Endothelial cell of umbilical vein (primary cell): ENCODE results near the gene REG3G. TPM values are rescaled to one million over a fixed set of nuclear protein-coding genes. Genes with fewer than 3 reads are reported as not detected.

Experiments used
- BruUV-seq: library from RNA; stranded (reverse); fragments of 400-500 nt; replicated peaks from 2 replicates; lab custom pipeline; 2021; lab: Mats Ljungman, UMichigan
- CTCF ChIA-PET: fragments of 300-600, 350-600 bp; sonication (Branson Sonifier 250); formaldehyde crosslinking; loops from one replicate; lab custom pipeline; 2021; ENCODE audit warnings: antibody characterized with exemption, inconsistent platforms; lab: Charles Lee
- POLR2A ChIA-PET: fragments of 300-600, 350-600 bp; sonication (Branson Sonifier 250); formaldehyde crosslinking; loops from one replicate; lab custom pipeline; 2021; ENCODE audit warnings: antibody characterized with exemption, inconsistent platforms; lab: Charles Lee
- DNase-seq: peaks from one replicate; pipeline ENCODE4 v3.0.0-alpha.2; 2011; ENCODE audit warnings: low read depth, low spot score
- FAIRE-seq: peaks from 2 replicates; lab custom pipeline; 2011; peaks lifted over from hg19 to GRCh38; lab: Jason Lieb, UNC
- H2AFZ ChIP-seq: 2 replicates; pipeline ENCODE4 v1.6.0; 2012; ENCODE audit warnings: low read depth, low read length, control low read depth, inconsistent platforms
- H3K27ac ChIP-seq: 2 replicates; pipeline ENCODE4 v1.5.1; 2011; ENCODE audit warnings: low read depth, mild to moderate bottlenecking, control low read depth, low read length, moderate library complexity; ENCODE audit not compliant: insufficient read depth
- H3K27me3 ChIP-seq, 2 experiments: 2 replicates each; pipeline versions ENCODE4 v1.6.0 to v1.6.1; 2011; ENCODE audit warnings: low read length in 2 of 2, mixed read lengths in 1 of 2; ENCODE audit not compliant: control insufficient read depth in 2 of 2, insufficient read depth in 2 of 2
- H3K36me3 ChIP-seq, 2 experiments: 2 replicates in 1 of 2; 3 replicates in 1 of 2; pipeline ENCODE4 v1.5.1; 2011; ENCODE audit warnings: low read length in 2 of 2, mild to moderate bottlenecking in 1 of 2, moderate library complexity in 1 of 2; ENCODE audit not compliant: control insufficient read depth in 2 of 2, insufficient read depth in 2 of 2; ENCODE audit errors: extremely low read depth in 1 of 2
- H3K4me1 ChIP-seq: 3 replicates; pipeline ENCODE4 v1.5.1; 2011; ENCODE audit warnings: mild to moderate bottlenecking, low read length; ENCODE audit not compliant: control insufficient read depth, insufficient read depth; ENCODE audit errors: extremely low read depth
- H3K4me2 ChIP-seq: 2 replicates; pipeline ENCODE4 v1.6.1; 2011; ENCODE audit warnings: low read length, control low read depth, mixed read lengths; ENCODE audit not compliant: insufficient read depth
- H3K4me3 ChIP-seq, 3 experiments: fragments of 200-600 bp in 1 of 3; sonication (generic), shearing (Covaris generic) in 1 of 3; replicated peaks in 1 of 3; 2 replicates each; pipeline ENCODE4 v1.5.1; 2011 to 2016; ENCODE audit warnings: control low read depth in 3 of 3, low read length in 3 of 3, mild to moderate bottlenecking in 2 of 3, inconsistent platforms in 1 of 3, low read depth in 1 of 3, moderate library complexity in 1 of 3; ENCODE audit not compliant: insufficient read depth in 1 of 3
- H3K79me2 ChIP-seq: 2 replicates; pipeline ENCODE4 v1.6.0; 2012; ENCODE audit warnings: low read length, inconsistent platforms; ENCODE audit not compliant: control insufficient read depth, insufficient read depth
- H3K9ac ChIP-seq: replicated peaks from 2 replicates; pipeline ENCODE3; 2011; ENCODE audit warnings: low read length, control low read depth; ENCODE audit not compliant: insufficient read depth; ENCODE audit errors: extremely low read depth
- H3K9me1 ChIP-seq: replicated peaks from 3 replicates; pipeline ENCODE4 v1.6.0; 2011; ENCODE audit warnings: mild to moderate bottlenecking, low read length; ENCODE audit not compliant: control insufficient read depth, insufficient read depth; ENCODE audit errors: extremely low read depth
- H3K9me3 ChIP-seq: replicated peaks from 2 replicates; pipeline ENCODE4 v1.5.1; 2012; ENCODE audit warnings: low read length, inconsistent platforms; ENCODE audit not compliant: control insufficient read depth, insufficient read depth
- H4K20me1 ChIP-seq: replicated peaks from 2 replicates; pipeline ENCODE3; 2011; ENCODE audit warnings: mild to moderate bottlenecking, low read length; ENCODE audit not compliant: control insufficient read depth, insufficient read depth; ENCODE audit errors: extremely low read depth
- EZH2 ChIP-seq: IDR thresholded peaks from 2 replicates; pipeline ENCODE4 v1.6.1; 2012; ENCODE audit warnings: borderline replicate concordance, low read depth, mild to moderate bottlenecking, moderate library complexity, low read length, inconsistent platforms; ENCODE audit not compliant: severe bottlenecking
- FOS ChIP-seq: IDR thresholded peaks from 2 replicates; pipeline ENCODE4 v1.6.1; 2011; ENCODE audit warnings: mild to moderate bottlenecking, low read length, moderate library complexity, borderline replicate concordance; ENCODE audit not compliant: insufficient read depth
- GATA2 ChIP-seq: IDR thresholded peaks from 2 replicates; pipeline ENCODE4 v1.7.0; 2011; ENCODE audit warnings: low read depth, mild to moderate bottlenecking, moderate library complexity, mixed read lengths, low read length; ENCODE audit not compliant: insufficient read length, insufficient read depth
- JUN ChIP-seq: IDR thresholded peaks from 2 replicates; pipeline ENCODE4 v1.6.1; 2011; ENCODE audit warnings: borderline replicate concordance, low read depth; ENCODE audit not compliant: insufficient read length, insufficient read depth
- MYC ChIP-seq: IDR thresholded peaks from one replicate; pipeline ENCODE4 v1.6.1; 2011; ENCODE audit warnings: mild to moderate bottlenecking, low read depth, low read length
- POLR2A ChIP-seq: IDR thresholded peaks from 2 replicates; pipeline ENCODE4 v1.6.1; 2012; ENCODE audit warnings: low read depth, mild to moderate bottlenecking, control low read depth, low read length
- POLR2AphosphoS5 ChIP-seq: IDR thresholded peaks from 2 replicates; pipeline ENCODE4 v1.6.1; 2012; ENCODE audit warnings: low read depth, mild to moderate bottlenecking, control low read depth, low read length, moderate library complexity; ENCODE audit not compliant: insufficient read depth
- dilution Hi-C: fragments of 300-500 bp; cut with MboI; formaldehyde crosslinking; loops from one replicate; pipeline ENCODE4 v1.15.0; 2019; ENCODE audit warnings: low sequenced_read_pairs; ENCODE audit not compliant: extremely low pct_ligation_motif_present
- intact Hi-C: fragments of 100-400 bp; cut with micrococcal nuclease; formaldehyde crosslinking; loops from one replicate; pipeline ENCODE4 v1.10.0; 2022
- polyA plus RNA-seq, 4 experiments: library from polyadenylated mRNA; depleted of rRNA in 3 of 4; stranded (reverse) in 3 of 4; unstranded in 1 of 4; fragments of >200 nt; gene quantifications; 2 replicates each; pipeline versions ENCODE4 v1.2.1 to v1.2.3, GENCODE V29; 2011 to 2012; ENCODE audit warnings: missing spikeins in 1 of 4
- total RNA-seq: library from RNA; stranded (reverse); gene quantifications from 2 replicates; pipeline ENCODE4 v1.2.3, GENCODE V29; 2021
- TF ChIP-seq, protein P1 (sequence below): IDR thresholded peaks from 2 replicates; pipeline ENCODE4 v1.6.1; 2011; ENCODE audit not compliant: insufficient read depth, insufficient read length
- TF ChIP-seq, protein P2 (sequence below), 2 donors: IDR thresholded peaks; 1 replicate in 1 of 2; 2 replicates in 1 of 2; pipeline ENCODE4 v1.5.1; 2011; ENCODE audit warnings: low read length in 2 of 2, mild to moderate bottlenecking in 2 of 2, moderate library complexity in 2 of 2, control low read depth in 1 of 2, inconsistent platforms in 1 of 2, low read depth in 1 of 2; ENCODE audit not compliant: insufficient read depth in 1 of 2; ENCODE audit errors: extremely low read depth in 1 of 2

REG3G gene
- total and polyA plus RNA-seq, 2 donors (not counting 3 experiments of a cell fraction or from before 2014, with no cell fraction given) = not detected

DNA sequence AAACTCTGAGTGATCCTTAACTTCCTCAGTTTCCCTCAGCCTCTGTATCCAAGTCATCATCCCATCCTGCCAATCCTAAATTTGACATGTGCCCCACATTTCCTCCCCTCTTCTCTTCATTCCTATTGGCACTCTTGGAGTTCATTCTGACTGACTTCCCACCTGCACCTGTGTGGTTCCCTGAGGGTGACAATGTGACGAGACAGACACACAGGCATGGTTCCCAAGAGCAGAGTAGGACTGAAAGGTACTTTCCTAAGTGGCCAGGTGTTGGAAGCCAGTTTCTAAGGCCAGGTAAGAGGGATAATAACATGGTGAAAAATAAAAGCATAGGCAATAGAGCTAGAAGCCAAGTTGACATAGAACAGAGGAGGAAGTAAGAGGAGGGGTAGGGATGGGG lies 24.2 kb upstream of the REG3G start:
- Histone ChIP-seq H3K27me3 (no peaks in the 10 kb centered on the region), H3K27ac (no peak overlapping the region), H3K9ac (no peak overlapping the region), H2AFZ (no peak overlapping the region), H3K79me2 (no peaks in the 10 kb centered on the region), H3K4me1 (no peaks in the 10 kb centered on the region), H3K4me3 (no peak overlapping the region), H3K36me3 (no peaks in the 10 kb centered on the region), H3K4me2 (no peak overlapping the region), H3K9me1 (no peaks in the 10 kb centered on the region), H3K9me3 (no peaks in the 10 kb centered on the region), H4K20me1 (no peaks in the 10 kb centered on the region)
- dilution Hi-C loops (no loop called here), intact Hi-C loops (no loop called here)
- no peak for FAIRE-seq
- no peak for DNase-seq
- ChIA-PET POLR2A (no interaction called here), CTCF (no interaction called here)
- TF ChIP-seq JUN (no peak), FOS (no peak), EZH2 (no peak), POLR2A (no peak), GATA2 (no peak), POLR2AphosphoS5 (no peak), MYC (no peak)
- TF ChIP-seq, protein P1, sequence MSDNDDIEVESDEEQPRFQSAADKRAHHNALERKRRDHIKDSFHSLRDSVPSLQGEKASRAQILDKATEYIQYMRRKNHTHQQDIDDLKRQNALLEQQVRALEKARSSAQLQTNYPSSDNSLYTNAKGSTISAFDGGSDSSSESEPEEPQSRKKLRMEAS = no peak
- TF ChIP-seq, protein P2, sequence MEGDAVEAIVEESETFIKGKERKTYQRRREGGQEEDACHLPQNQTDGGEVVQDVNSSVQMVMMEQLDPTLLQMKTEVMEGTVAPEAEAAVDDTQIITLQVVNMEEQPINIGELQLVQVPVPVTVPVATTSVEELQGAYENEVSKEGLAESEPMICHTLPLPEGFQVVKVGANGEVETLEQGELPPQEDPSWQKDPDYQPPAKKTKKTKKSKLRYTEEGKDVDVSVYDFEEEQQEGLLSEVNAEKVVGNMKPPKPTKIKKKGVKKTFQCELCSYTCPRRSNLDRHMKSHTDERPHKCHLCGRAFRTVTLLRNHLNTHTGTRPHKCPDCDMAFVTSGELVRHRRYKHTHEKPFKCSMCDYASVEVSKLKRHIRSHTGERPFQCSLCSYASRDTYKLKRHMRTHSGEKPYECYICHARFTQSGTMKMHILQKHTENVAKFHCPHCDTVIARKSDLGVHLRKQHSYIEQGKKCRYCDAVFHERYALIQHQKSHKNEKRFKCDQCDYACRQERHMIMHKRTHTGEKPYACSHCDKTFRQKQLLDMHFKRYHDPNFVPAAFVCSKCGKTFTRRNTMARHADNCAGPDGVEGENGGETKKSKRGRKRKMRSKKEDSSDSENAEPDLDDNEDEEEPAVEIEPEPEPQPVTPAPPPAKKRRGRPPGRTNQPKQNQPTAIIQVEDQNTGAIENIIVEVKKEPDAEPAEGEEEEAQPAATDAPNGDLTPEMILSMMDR (IDR thresholded peaks at IDR 0.05; ENCODE audit: extremely low read depth in 1 of 2, insufficient read depth in 1 of 2, low read depth in 1 of 2, low read length in 2 of 2) = no peak
- BruUV-seq = no TSS peak
